Neural progenitor cell (in vitro differentiated cells): ENCODE measurements around the gene MARK3. TPM values are rescaled to one million over a fixed set of nuclear protein-coding genes. Genes with fewer than 3 reads are reported as not detected.

Experiments used
- DNase-seq: peaks from one replicate; pipeline ENCODE4 v3.0.0-alpha.2; 2016; ENCODE audit warnings: low spot score
- H2AFZ ChIP-seq: fragments of 200-600 bp; sonication (generic); replicated peaks from 2 replicates; pipeline ENCODE4 v1.6.1; 2016; ENCODE audit warnings: antibody characterized with exemption
- H3F3A ChIP-seq: fragments of 200-600 bp; sonication (generic); 2 replicates; pipeline ENCODE4 v1.6.1; 2016; ENCODE audit warnings: antibody characterized with exemption, low read depth
- H3K27ac ChIP-seq: fragments of 200-600 bp; sonication (generic); 2 replicates; pipeline ENCODE4 v1.5.1; 2016; ENCODE audit warnings: mild to moderate bottlenecking
- H3K27me3 ChIP-seq: fragments of 200-600 bp; sonication (generic); 2 replicates; pipeline ENCODE4 v1.6.1; 2016; ENCODE audit warnings: mild to moderate bottlenecking, moderate library complexity
- H3K36me3 ChIP-seq: fragments of 200-600 bp; sonication (generic); 2 replicates; pipeline ENCODE4 v1.5.1; 2016
- H3K4me1 ChIP-seq: fragments of 200-600 bp; sonication (generic); 2 replicates; pipeline ENCODE4 v1.6.1; 2016; ENCODE audit warnings: mixed run types
- H3K4me2 ChIP-seq: fragments of 200-600 bp; sonication (generic); 2 replicates; pipeline ENCODE4 v1.6.1; 2016
- H3K4me3 ChIP-seq: fragments of 200-600 bp; sonication (generic); 2 replicates; pipeline ENCODE4 v1.5.1; 2016
- H3K79me2 ChIP-seq: fragments of 200-600 bp; sonication (generic); 2 replicates; pipeline ENCODE4 v1.6.1; 2016; ENCODE audit warnings: low read depth
- H3K9ac ChIP-seq: fragments of 200-600 bp; sonication (generic); 2 replicates; pipeline ENCODE4 v1.6.1; 2016
- H3K9me3 ChIP-seq: fragments of 200-600 bp; sonication (generic); 2 replicates; pipeline ENCODE4 v1.5.1; 2016; ENCODE audit warnings: low read depth
- H4K20me1 ChIP-seq: fragments of 200-600 bp; sonication (generic); 2 replicates; pipeline ENCODE4 v1.6.1; 2016; ENCODE audit warnings: low read depth
- H3K27ac Mint-ChIP-seq: 3 replicates; pipeline ENCODE4 v1.8.0; 2021; ENCODE audit warnings: mixed read lengths
- H3K27me3 Mint-ChIP-seq: 2 replicates; pipeline ENCODE4 v1.8.0; 2022; ENCODE audit warnings: low read depth, mild to moderate bottlenecking, inconsistent platforms, moderate library complexity, mixed read lengths; ENCODE audit not compliant: insufficient read depth
- H3K36me3 Mint-ChIP-seq: 3 replicates; pipeline ENCODE4 v1.8.0; 2021; ENCODE audit warnings: mixed read lengths
- H3K4me1 Mint-ChIP-seq: 3 replicates; pipeline ENCODE4 v1.8.0; 2021; ENCODE audit warnings: mixed read lengths
- H3K4me3 Mint-ChIP-seq: 3 replicates; pipeline ENCODE4 v1.8.0; 2021; ENCODE audit warnings: mild to moderate bottlenecking, moderate library complexity, mixed read lengths
- H3K9me3 Mint-ChIP-seq: 3 replicates; pipeline ENCODE4 v1.8.0; 2020; ENCODE audit warnings: mixed read lengths
- CTCF ChIP-seq: fragments of 200-600 bp; sonication (generic); IDR thresholded peaks from 2 replicates; pipeline ENCODE4 v1.5.1; 2017; ENCODE audit warnings: antibody characterized with exemption, mild to moderate bottlenecking
- EZH2 ChIP-seq: fragments of 200-600 bp; sonication (generic); IDR thresholded peaks from 2 replicates; pipeline ENCODE4 v1.6.1; 2017; ENCODE audit warnings: antibody characterized with exemption, mild to moderate bottlenecking, moderate library complexity
- EZH2phosphoT487 ChIP-seq: fragments of 200-600 bp; sonication (generic); IDR thresholded peaks from 2 replicates; pipeline ENCODE4 v1.6.1; 2017; ENCODE audit warnings: antibody characterized with exemption
- total RNA-seq: library from RNA; depleted of rRNA; stranded (reverse); fragments of >200 nt; gene quantifications from 2 replicates; pipeline ENCODE4 v1.2.3, GENCODE V29; 2015; ENCODE audit warnings: low replicate concordance

The MARK3 gene
- total RNA-seq, 1 donor from 2014 or later: 80.7 TPM

GRCh38 chr14:103443111-103443510 lies 57.9 kb downstream of the MARK3 start:
- Histone ChIP-seq H3F3A (no peaks in the 10 kb centered on the region), H3K4me1 (no peaks in the 10 kb centered on the region), H3K9me3 (no peaks in the 10 kb centered on the region), H2AFZ (no peak overlapping the region), H3K4me3 (no peak overlapping the region), H3K4me2 (no peak overlapping the region), H3K79me2 (peaks cover 93% of the 10 kb centered on the region), H4K20me1 (peaks cover 26% of the 10 kb centered on the region), H3K27me3 (no peaks in the 10 kb centered on the region), H3K36me3 (no peaks in the 10 kb centered on the region), H3K27ac (no peak overlapping the region), H3K9ac (no peak overlapping the region)
- H3K9me3 Mint-ChIP-seq: no peaks in the 10 kb centered on the region
- peaks cover 2% of the 10 kb centered on the region for H3K27me3 Mint-ChIP-seq
- no peak for TF ChIP-seq EZH2
- no peak overlapping the region for H3K4me3 Mint-ChIP-seq
- no peak for DNase-seq
- no peak overlapping the region for H3K27ac Mint-ChIP-seq
- peaks cover 11% of the 10 kb centered on the region for H3K4me1 Mint-ChIP-seq
- peaks cover 14% of the 10 kb centered on the region for H3K36me3 Mint-ChIP-seq

DNA sequence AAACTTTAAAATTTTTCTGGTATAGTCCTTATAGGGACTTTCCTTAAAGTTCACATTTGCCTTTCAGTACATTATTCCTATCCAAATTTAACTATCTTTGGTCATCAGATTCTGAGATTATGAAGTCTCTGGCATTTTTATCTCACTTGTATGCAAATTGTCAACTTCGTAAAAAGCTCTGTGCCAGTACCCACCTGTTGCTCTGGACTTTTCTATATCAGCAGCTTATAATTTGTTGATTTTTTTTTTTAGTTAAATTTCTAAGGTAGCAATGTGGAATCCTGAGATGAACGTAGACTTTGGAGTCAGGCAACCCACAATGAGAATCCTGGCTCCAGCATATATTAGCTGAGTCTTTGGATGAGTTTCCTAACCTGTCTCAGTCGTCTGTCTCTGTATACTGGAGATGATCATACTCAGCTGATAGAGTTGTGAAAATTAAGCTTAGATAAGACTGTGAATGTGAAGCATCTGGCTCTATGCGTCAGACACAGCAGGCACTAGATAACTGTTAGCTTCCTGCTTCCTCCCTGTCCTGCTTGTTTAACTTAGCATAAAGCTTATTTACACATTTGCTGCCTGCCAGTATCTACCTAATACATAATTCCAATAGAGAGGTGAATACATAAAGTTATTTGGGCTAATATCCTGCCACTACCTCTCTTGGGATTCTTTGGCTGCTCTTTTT lies 59.8 kb downstream of the MARK3 start:
- H3K27ac Mint-ChIP-seq: no peak overlapping the region
- Histone ChIP-seq H3K27ac (no peak overlapping the region), H3K36me3 (no peaks in the 10 kb centered on the region), H4K20me1 (peaks cover 36% of the 10 kb centered on the region), H3K4me3 (no peak overlapping the region), H3K4me1 (no peaks in the 10 kb centered on the region), H3K9ac (no peak overlapping the region), H2AFZ (no peak overlapping the region), H3K9me3 (no peaks in the 10 kb centered on the region), H3F3A (no peaks in the 10 kb centered on the region), H3K27me3 (no peaks in the 10 kb centered on the region), H3K4me2 (no peak overlapping the region), H3K79me2 (peaks cover 91% of the 10 kb centered on the region)
- H3K9me3 Mint-ChIP-seq: no peaks in the 10 kb centered on the region
- H3K4me3 Mint-ChIP-seq: no peak overlapping the region
- no peak for DNase-seq
- H3K36me3 Mint-ChIP-seq: peaks cover 9% of the 10 kb centered on the region
- peaks cover 2% of the 10 kb centered on the region for H3K27me3 Mint-ChIP-seq
- peaks cover 13% of the 10 kb centered on the region for H3K4me1 Mint-ChIP-seq
- TF ChIP-seq EZH2phosphoT487 (no peak), CTCF (no peak)

DNA sequence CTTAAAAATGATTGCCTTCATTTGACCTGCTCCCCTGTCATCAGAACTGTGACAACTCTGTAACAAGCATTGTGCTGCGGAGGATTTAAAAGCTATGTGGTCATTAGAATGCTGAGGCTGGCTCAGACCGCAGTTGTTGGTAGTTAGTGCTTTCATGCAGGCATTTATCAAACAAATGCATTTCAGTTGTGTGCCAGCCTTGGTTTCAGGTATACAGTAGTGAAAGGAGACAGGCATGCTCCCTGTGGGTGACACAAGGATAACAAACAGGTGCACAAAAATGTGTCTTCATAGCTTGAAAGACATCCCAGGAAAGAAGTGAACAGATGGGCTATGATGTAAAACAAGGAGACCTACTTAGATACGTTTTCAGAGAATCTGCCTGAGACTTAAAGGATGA lies 60.6 kb downstream of the MARK3 start:
- Mint-ChIP-seq H3K27me3 (peaks cover 2% of the 10 kb centered on the region), H3K4me3 (no peak overlapping the region), H3K4me1 (peaks cover 13% of the 10 kb centered on the region), H3K27ac (no peak overlapping the region), H3K36me3 (peaks cover 6% of the 10 kb centered on the region), H3K9me3 (no peaks in the 10 kb centered on the region)
- H3K27me3 ChIP-seq: no peaks in the 10 kb centered on the region
- H3K9ac ChIP-seq: no peak overlapping the region
- H3K27ac ChIP-seq: no peak overlapping the region
- H3K36me3 ChIP-seq: no peaks in the 10 kb centered on the region
- H3K4me3 ChIP-seq: no peak overlapping the region
- H3K9me3 ChIP-seq: no peaks in the 10 kb centered on the region
- no peak overlapping the region for H3K4me2 ChIP-seq
- no peak for TF ChIP-seq EZH2
- no peak for TF ChIP-seq EZH2phosphoT487
- TF ChIP-seq CTCF: no peak
- peaks cover 90% of the 10 kb centered on the region for H3K79me2 ChIP-seq
- no peak overlapping the region for H2AFZ ChIP-seq
- H4K20me1 ChIP-seq: peaks cover 36% of the 10 kb centered on the region
- H3F3A ChIP-seq: no peaks in the 10 kb centered on the region
- no peaks in the 10 kb centered on the region for H3K4me1 ChIP-seq
- DNase-seq: no peak

DNA sequence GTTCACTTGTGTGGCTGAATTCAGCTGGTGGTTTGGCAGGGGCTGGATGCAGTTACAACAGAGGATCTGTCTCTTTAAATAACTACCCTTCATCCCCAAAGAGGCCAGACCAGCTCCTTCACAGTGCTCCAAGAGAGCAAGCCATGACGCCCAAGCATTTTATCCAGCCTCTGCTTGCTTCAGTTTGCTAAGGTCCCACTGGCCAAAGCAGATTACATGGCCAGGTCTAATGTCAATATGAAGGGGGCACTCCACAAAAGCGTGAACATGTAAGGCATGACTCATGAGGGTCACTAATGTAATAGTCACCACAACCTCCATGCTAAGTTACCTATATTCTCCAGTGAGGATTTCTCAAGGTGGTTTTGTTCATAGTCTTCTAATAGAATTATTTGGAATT lies 62.9 kb downstream of the MARK3 start:
- no peak overlapping the region for H3K9ac ChIP-seq
- DNase-seq: no peak
- no peaks in the 10 kb centered on the region for H3K9me3 ChIP-seq
- H3K79me2 ChIP-seq: peaks cover 79% of the 10 kb centered on the region
- H3K27me3 ChIP-seq: no peaks in the 10 kb centered on the region
- peaks cover 13% of the 10 kb centered on the region for H3K4me1 Mint-ChIP-seq
- no peaks in the 10 kb centered on the region for H3K9me3 Mint-ChIP-seq
- H3K4me3 Mint-ChIP-seq: no peak overlapping the region
- H3K27ac ChIP-seq: no peak overlapping the region
- peaks cover 15% of the 10 kb centered on the region for H3K36me3 Mint-ChIP-seq
- no peaks in the 10 kb centered on the region for H3K4me1 ChIP-seq
- peaks cover 2% of the 10 kb centered on the region for H3K27me3 Mint-ChIP-seq
- H3K4me2 ChIP-seq: no peak overlapping the region
- no peaks in the 10 kb centered on the region for H3K36me3 ChIP-seq
- H3K27ac Mint-ChIP-seq: no peak overlapping the region
- TF ChIP-seq EZH2 (no peak), CTCF (no peak), EZH2phosphoT487 (no peak)
- H4K20me1 ChIP-seq: peaks cover 36% of the 10 kb centered on the region
- H3F3A ChIP-seq: no peaks in the 10 kb centered on the region
- no peak overlapping the region for H3K4me3 ChIP-seq
- H2AFZ ChIP-seq: no peak overlapping the region
